Naive thymus-derived CD4-positive, alpha-beta T cell (primary cell): ENCODE data around the gene GNPTAB. TPM values are rescaled to one million over a fixed set of nuclear protein-coding genes. Genes with fewer than 3 reads are reported as not detected.

ENCODE experiments used
- ATAC-seq: fragments of 150-1000 bp; cut with Tn5 transposase; 2 replicates; pipeline ENCODE4 v1.10.0; 2021; ENCODE audit warnings: mild to moderate bottlenecking, moderate library complexity
- CTCF ChIA-PET: fragments of 350-600 bp; sonication (Branson Sonifier 250); formaldehyde crosslinking; loops from one replicate; lab custom pipeline; 2021; ENCODE audit warnings: antibody characterized with exemption; lab: Charles Lee
- POLR2A ChIA-PET: fragments of 350-600 bp; sonication (Branson Sonifier 250); formaldehyde crosslinking; loops from one replicate; lab custom pipeline; 2021; ENCODE audit warnings: antibody characterized with exemption, inconsistent platforms; lab: Charles Lee
- DNase-seq, 9 donors: peaks; one replicate each; pipeline versions ENCODE4 v3.0.0 to v3.0.0-alpha.2; 2020 to 2022; ENCODE audit warnings: mixed read lengths in 1 of 9
- H3K27ac ChIP-seq: one replicate; pipeline ENCODE4 v1.7.0; 2013; ENCODE audit warnings: mild to moderate bottlenecking, low read depth, low read length, moderate library complexity
- H3K27me3 ChIP-seq, 2 donors: one replicate each; pipeline ENCODE4 v1.7.0; 2013; ENCODE audit warnings: low read length in 2 of 2, mild to moderate bottlenecking in 2 of 2, moderate library complexity in 2 of 2; ENCODE audit not compliant: control insufficient read depth in 2 of 2, insufficient read depth in 2 of 2
- H3K36me3 ChIP-seq, 3 experiments: 1 replicate in 2 of 3; 2 replicates in 1 of 3; pipeline ENCODE4 v1.7.0; 2013; ENCODE audit warnings: low read length in 3 of 3, mild to moderate bottlenecking in 3 of 3, moderate library complexity in 1 of 3; ENCODE audit not compliant: insufficient read depth in 3 of 3, control insufficient read depth in 2 of 3
- H3K4me1 ChIP-seq, 2 donors: one replicate each; pipeline ENCODE4 v1.7.0; 2013; ENCODE audit warnings: low read length in 2 of 2, mild to moderate bottlenecking in 2 of 2, moderate library complexity in 1 of 2; ENCODE audit not compliant: control insufficient read depth in 2 of 2, insufficient read depth in 2 of 2
- H3K4me3 ChIP-seq: 2 replicates; pipeline ENCODE4 v1.7.0; 2013; ENCODE audit warnings: mild to moderate bottlenecking, low read length
- H3K9me3 ChIP-seq, 3 experiments: 1 replicate in 2 of 3; 2 replicates in 1 of 3; pipeline ENCODE4 v1.7.0; 2013; ENCODE audit warnings: low read length in 3 of 3; ENCODE audit not compliant: control insufficient read depth in 2 of 3
- H3K27ac Mint-ChIP-seq, 9 donors: one replicate each; pipeline ENCODE4 v1.8.0; 2020 to 2022; ENCODE audit warnings: mixed read lengths in 9 of 9, mild to moderate bottlenecking in 8 of 9, moderate library complexity in 5 of 9, inconsistent platforms in 2 of 9
- H3K27me3 Mint-ChIP-seq, 5 donors: one replicate each; pipeline ENCODE4 v1.8.0; 2021 to 2022; ENCODE audit warnings: mixed read lengths in 5 of 5, mild to moderate bottlenecking in 1 of 5
- H3K36me3 Mint-ChIP-seq, 5 donors: one replicate each; pipeline ENCODE4 v1.8.0; 2020 to 2022; ENCODE audit warnings: mixed read lengths in 5 of 5, mild to moderate bottlenecking in 3 of 5, inconsistent platforms in 1 of 5
- H3K4me1 Mint-ChIP-seq, 7 donors: one replicate each; pipeline ENCODE4 v1.8.0; 2020 to 2022; ENCODE audit warnings: mixed read lengths in 7 of 7, mild to moderate bottlenecking in 3 of 7, inconsistent platforms in 1 of 7
- H3K4me3 Mint-ChIP-seq, 10 donors: one replicate each; pipeline ENCODE4 v1.8.0; 2020 to 2022; ENCODE audit warnings: mild to moderate bottlenecking in 10 of 10, mixed read lengths in 10 of 10, moderate library complexity in 6 of 10, inconsistent platforms in 2 of 10
- H3K9me3 Mint-ChIP-seq, 11 donors: one replicate each; pipeline ENCODE4 v1.8.0; 2020 to 2022; ENCODE audit warnings: mixed read lengths in 11 of 11, mild to moderate bottlenecking in 4 of 11, inconsistent platforms in 1 of 11, moderate library complexity in 1 of 11
- intact Hi-C, 2 donors: fragments of 100-400 bp; cut with micrococcal nuclease; formaldehyde crosslinking; loops; one replicate each; pipeline ENCODE4 v1.15.1; 2023
- polyA plus RNA-seq, 2 donors: library from polyadenylated mRNA; unstranded; fragments of 300-500 nt; fragmentation: Illumina TruSeq; gene quantifications; one replicate each; pipeline ENCODE4 v1.2.3, GENCODE V29; 2021
- total RNA-seq, 6 experiments: library from RNA in 5 of 6; stranded (reverse) in 5 of 6; gene quantifications; 1 replicate in 5 of 6; 2 replicates in 1 of 6; pipeline ENCODE4 v1.2.3 and lab custom pipeline; 2021 to 2026

Gene GNPTAB
- total and polyA plus RNA-seq, 7 experiments from 2014 or later, result 28.2 to 85.1 (median 44.4) TPM

DNA sequence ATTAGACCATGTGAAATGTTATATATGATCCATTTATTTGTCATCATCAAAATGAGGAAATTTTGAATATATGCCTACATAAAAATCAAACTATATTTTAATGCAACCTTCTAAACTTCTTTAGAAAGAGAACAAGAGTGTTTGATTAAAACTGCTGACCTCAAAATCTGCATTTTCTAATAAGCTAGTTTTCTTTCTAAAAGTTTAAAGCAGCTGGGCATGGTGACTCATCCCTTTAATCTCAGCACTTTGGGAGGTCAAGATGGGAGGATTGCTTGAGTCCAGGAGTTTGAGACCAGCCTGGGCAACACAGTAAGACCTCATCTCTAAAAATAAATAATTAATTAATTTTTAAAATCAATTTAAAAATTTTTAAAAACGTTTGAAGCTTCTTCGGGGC lies 36.2 kb downstream of the GNPTAB start:
- DNase-seq, result no peak
- Histone ChIP-seq H3K9me3 (no peaks in the 10 kb centered on the region), H3K27ac (no peak overlapping the region), H3K4me1 (peaks cover 0 to 3% of the 10 kb centered on the region in 2 donors), H3K27me3 (no peaks in the 10 kb centered on the region), H3K4me3 (no peak overlapping the region), H3K36me3 (peaks cover 0 to 4% (median 0%) of the 10 kb centered on the region in 3 experiments)
- CTCF ChIA-PET, result interaction anchor here (5.8 kb wide), 1 partner anchor 35 kb away, joined by 32 read pairs; the partner anchor contains the start of gene GNPTAB
- H3K27ac Mint-ChIP-seq, result no peak overlapping the region
- H3K36me3 Mint-ChIP-seq, result peaks cover 0 to 35% (median 15%) of the 10 kb centered on the region in 5 donors
- H3K4me3 Mint-ChIP-seq, result no peak overlapping the region
- POLR2A ChIA-PET, result interaction anchor here (0.6 kb wide), 1 partner anchor 45 kb away, joined by 3 read pairs; no protein-coding TSS in a partner anchor
- H3K4me1 Mint-ChIP-seq, result peaks cover 17 to 62% (median 32%) of the 10 kb centered on the region in 7 donors
- H3K27me3 Mint-ChIP-seq, result no peaks in the 10 kb centered on the region
- no peak for ATAC-seq
- peaks cover 0 to 1% (median 0%) of the 10 kb centered on the region in 11 donors for H3K9me3 Mint-ChIP-seq
- intact Hi-C loops, result no loop called here

DNA sequence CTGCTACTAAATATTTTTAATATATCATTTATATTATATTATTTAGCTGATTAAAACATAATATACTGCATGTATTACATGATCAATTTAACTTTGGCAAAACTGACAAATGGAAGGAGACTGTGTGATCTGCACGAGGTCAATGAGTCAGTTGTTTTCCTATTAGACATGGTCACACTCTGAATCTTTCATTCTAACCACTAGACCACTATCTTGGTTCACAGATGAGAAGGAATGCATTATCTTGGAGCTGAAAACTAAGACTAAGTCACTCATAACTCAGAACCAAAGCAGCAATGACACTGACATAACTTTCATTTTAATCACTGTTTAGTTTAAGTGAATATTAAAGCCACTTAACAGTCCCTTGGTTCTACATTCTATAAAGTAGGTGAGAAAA lies 37.4 kb downstream of the GNPTAB start:
- Histone ChIP-seq H3K36me3 (peaks cover 0 to 15% (median 3%) of the 10 kb centered on the region in 3 experiments), H3K27me3 (no peaks in the 10 kb centered on the region), H3K4me1 (peaks cover 0 to 3% of the 10 kb centered on the region in 2 donors), H3K9me3 (no peaks in the 10 kb centered on the region), H3K4me3 (no peak overlapping the region), H3K27ac (no peak overlapping the region)
- H3K9me3 Mint-ChIP-seq, result peaks cover 0 to 1% (median 0%) of the 10 kb centered on the region in 11 donors
- no peaks in the 10 kb centered on the region for H3K27me3 Mint-ChIP-seq
- ChIA-PET CTCF (interaction anchor here (0.6 to 5.8 kb wide), 6 partner anchors 25 to 50 kb away, joined by 3 to 32 read pairs (median 5); partner anchors contain the start of gene GNPTAB), POLR2A (interaction anchor here (1.3 to 1.5 kb wide), 2 partner anchors 13 to 37 kb away, joined by 3 to 6 read pairs; partner anchors contain the start of gene GNPTAB)
- ATAC-seq (peak; percentile 38), DNase-seq (no peak)
- H3K27ac Mint-ChIP-seq, result peak overlapping the region in 2 of 9 donors; percentile 2 to 69
- peaks cover 0 to 36% (median 21%) of the 10 kb centered on the region in 5 donors for H3K36me3 Mint-ChIP-seq
- intact Hi-C loops, result loop anchor here in 1 of 2 donors (2.0 kb wide), 1 partner anchor 21 kb away; no protein-coding TSS in a partner anchor
- peak overlapping the region in 1 of 10 donors; percentile 68 for H3K4me3 Mint-ChIP-seq
- H3K4me1 Mint-ChIP-seq, result peaks cover 8 to 51% (median 26%) of the 10 kb centered on the region in 7 donors

DNA sequence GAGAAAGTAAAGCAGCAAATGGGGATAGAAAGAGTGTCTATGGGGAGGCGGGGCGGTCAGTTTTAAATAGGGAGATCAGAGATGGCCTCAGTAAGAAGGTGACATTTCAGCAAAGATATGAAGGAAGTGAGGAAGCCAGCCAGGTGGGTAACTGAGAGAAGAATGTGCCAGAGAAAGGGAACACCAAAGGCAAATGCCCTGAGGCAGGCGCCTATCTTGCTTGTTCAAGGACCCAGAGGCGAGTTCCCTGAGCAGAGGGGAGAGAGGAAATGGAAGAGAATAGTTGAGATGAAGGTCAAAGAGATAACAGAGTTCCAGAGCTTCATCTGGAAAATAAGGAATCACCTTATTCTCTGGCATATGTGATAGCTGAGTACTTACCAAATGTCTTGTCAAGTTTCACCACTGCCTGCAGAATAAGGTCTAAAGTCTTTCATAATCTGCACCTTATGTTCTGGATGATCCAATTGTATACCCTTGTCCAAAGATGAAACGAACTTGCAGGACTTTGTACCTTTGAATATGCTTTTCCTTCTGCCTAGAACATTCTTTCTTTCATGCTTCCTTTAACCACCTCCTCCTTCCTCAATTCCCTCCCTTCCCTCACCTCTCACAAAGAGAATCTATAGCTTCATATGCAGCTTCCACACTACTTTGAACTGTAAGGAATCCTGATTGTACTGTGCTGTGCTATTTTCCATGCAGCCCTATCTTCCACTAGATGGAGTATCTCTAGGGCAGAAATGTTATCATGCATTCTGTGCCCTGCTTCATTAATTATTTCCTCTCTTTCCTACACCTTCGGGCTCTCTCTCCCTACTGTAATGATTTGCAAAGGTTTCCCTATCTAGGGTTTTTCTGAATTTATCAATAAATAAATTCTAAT lies 38.5 kb downstream of the GNPTAB start:
- intact Hi-C loops, result loop anchor here (1.0 to 2.0 kb wide), 4 partner anchors 19 to 39 kb away; partner anchors contain the start of gene GNPTAB (in 1 of the 2)
- H3K4me1 Mint-ChIP-seq, result peaks cover 0 to 42% (median 18%) of the 10 kb centered on the region in 7 donors
- ATAC-seq, result peak; percentile 59

DNA sequence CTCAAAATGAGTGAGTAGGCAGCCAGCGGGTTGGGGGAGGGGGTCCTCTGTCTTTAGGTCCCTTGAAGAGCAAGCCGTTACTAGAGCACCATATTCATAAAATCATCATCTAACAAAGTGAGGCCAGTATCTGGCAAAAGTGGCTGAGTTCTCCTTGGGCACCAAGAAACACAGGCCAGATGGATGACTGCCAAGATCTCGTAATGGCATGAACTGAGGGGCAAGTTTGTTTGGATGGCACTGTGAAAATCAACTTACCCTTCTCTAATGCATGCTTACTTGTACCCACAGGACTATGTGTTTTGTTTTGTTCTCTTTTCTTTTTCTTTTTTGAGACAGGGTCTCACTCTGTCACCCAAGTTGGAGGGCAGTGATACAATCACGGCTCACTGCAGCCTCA lies 41.6 kb downstream of the GNPTAB start:
- ATAC-seq (no peak), DNase-seq (no peak)
- CTCF ChIA-PET, result no interaction called here
- H3K27me3 ChIP-seq, result no peaks in the 10 kb centered on the region
- no peaks in the 10 kb centered on the region for H3K4me1 ChIP-seq
- peaks cover 0 to 3% (median 0%) of the 10 kb centered on the region in 11 donors for H3K9me3 Mint-ChIP-seq
- intact Hi-C loops, result no loop called here
- peak overlapping the region in 4 of 9 donors; percentile 11 to 64 (median 27) for H3K27ac Mint-ChIP-seq
- H3K4me3 ChIP-seq, result no peak overlapping the region
- POLR2A ChIA-PET, result no interaction called here
- H3K36me3 ChIP-seq, result peaks cover 0 to 24% (median 5%) of the 10 kb centered on the region in 3 experiments
- peaks cover 0 to 34% (median 10%) of the 10 kb centered on the region in 7 donors for H3K4me1 Mint-ChIP-seq
- no peak overlapping the region for H3K4me3 Mint-ChIP-seq
- no peaks in the 10 kb centered on the region for H3K9me3 ChIP-seq
- H3K27me3 Mint-ChIP-seq, result no peaks in the 10 kb centered on the region
- peaks cover 4 to 42% (median 21%) of the 10 kb centered on the region in 5 donors for H3K36me3 Mint-ChIP-seq
- H3K27ac ChIP-seq, result no peak overlapping the region

More for the DNA sequence above, 38.5 kb downstream of the GNPTAB start:
- H3K4me3 ChIP-seq, result no peak overlapping the region
- H3K27ac ChIP-seq, result no peak overlapping the region
- ChIA-PET POLR2A (interaction anchor here (1.0 to 1.5 kb wide), 3 partner anchors 9 to 39 kb away, joined by 3 to 6 read pairs (median 3); partner anchors contain the start of gene GNPTAB), CTCF (interaction anchor here (0.6 to 5.8 kb wide), 7 partner anchors 26 to 52 kb away, joined by 3 to 32 read pairs (median 4); partner anchors contain the start of gene GNPTAB)
- H3K9me3 Mint-ChIP-seq, result peaks cover 0 to 3% (median 0%) of the 10 kb centered on the region in 11 donors
- no peak overlapping the region for H3K4me3 Mint-ChIP-seq
- no peaks in the 10 kb centered on the region for H3K27me3 Mint-ChIP-seq
- H3K27me3 ChIP-seq, result no peaks in the 10 kb centered on the region
- peak overlapping the region in 8 of 9 donors; percentile 2 to 75 (median 16) for H3K27ac Mint-ChIP-seq
- DNase-seq, result peak in 5 of 9 donors; percentile 6 to 13 (median 10)
- H3K9me3 ChIP-seq, result no peaks in the 10 kb centered on the region
- peaks cover 0 to 17% (median 5%) of the 10 kb centered on the region in 3 experiments for H3K36me3 ChIP-seq
- H3K4me1 ChIP-seq, result peaks cover 0 to 3% of the 10 kb centered on the region in 2 donors
- H3K36me3 Mint-ChIP-seq, result peaks cover 0 to 31% (median 17%) of the 10 kb centered on the region in 5 donors

DNA sequence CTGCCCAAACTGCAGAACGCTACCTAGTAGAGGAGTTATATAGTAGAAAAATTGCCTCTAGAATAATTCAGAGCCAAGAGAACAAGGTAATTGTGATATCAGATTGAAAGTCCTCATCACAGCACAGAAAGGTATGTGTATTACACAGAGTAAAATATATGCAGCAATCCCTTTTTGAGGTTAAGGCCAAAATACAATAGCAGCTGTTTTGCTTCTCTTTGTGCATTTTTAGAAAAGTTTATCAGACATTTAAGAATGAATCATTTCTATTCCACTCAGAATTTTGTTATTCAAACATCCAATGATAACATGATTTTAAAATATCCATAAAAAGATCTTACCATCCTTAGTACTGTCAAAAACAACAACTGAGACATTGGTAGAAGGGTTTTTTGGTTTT lies 45.1 kb downstream of the GNPTAB start:
- no peak for ATAC-seq
- H3K4me1 Mint-ChIP-seq, result peaks cover 0 to 23% (median 0%) of the 10 kb centered on the region in 7 donors
- no peaks in the 10 kb centered on the region for H3K4me1 ChIP-seq
- H3K27ac Mint-ChIP-seq, result no peak overlapping the region
- intact Hi-C loops, result no loop called here
- H3K27ac ChIP-seq, result no peak overlapping the region
- H3K27me3 ChIP-seq, result no peaks in the 10 kb centered on the region
- H3K9me3 Mint-ChIP-seq, result peaks cover 0 to 2% (median 0%) of the 10 kb centered on the region in 11 donors
- ChIA-PET CTCF (no interaction called here), POLR2A (no interaction called here)
- H3K36me3 Mint-ChIP-seq, result peaks cover 4 to 34% (median 15%) of the 10 kb centered on the region in 5 donors
- H3K4me3 Mint-ChIP-seq, result no peak overlapping the region
- peaks cover 0 to 30% (median 5%) of the 10 kb centered on the region in 3 experiments for H3K36me3 ChIP-seq
- H3K9me3 ChIP-seq, result no peaks in the 10 kb centered on the region
- no peak overlapping the region for H3K4me3 ChIP-seq
- H3K27me3 Mint-ChIP-seq, result no peaks in the 10 kb centered on the region
- no peak for DNase-seq

DNA sequence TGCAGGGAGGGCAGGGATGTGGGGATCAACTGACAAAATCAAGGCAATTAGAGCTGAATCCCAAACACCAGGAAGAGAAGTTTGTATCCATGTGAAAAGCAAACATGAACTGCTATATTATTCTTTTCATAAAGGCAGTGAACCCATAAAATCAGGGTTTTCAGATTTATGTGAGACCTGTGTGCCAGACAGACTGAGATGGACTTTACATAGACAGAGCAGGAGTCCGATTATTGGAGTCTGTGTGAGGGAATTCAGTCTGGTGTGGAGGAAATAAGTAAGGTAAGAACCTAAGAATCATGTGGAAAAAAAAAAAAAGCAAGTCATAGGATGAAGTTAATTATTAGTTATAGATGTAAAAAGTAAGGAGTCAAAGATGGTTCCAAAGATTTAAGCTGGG lies 46.4 kb downstream of the GNPTAB start:
- peaks cover 0 to 36% (median 19%) of the 10 kb centered on the region in 5 donors for H3K36me3 Mint-ChIP-seq
- H3K27me3 Mint-ChIP-seq, result no peaks in the 10 kb centered on the region
- H3K27ac ChIP-seq, result no peak overlapping the region
- peaks cover 0 to 2% (median 0%) of the 10 kb centered on the region in 11 donors for H3K9me3 Mint-ChIP-seq
- DNase-seq, result no peak
- intact Hi-C loops, result no loop called here
- no peak for ATAC-seq
- H3K4me1 ChIP-seq, result no peaks in the 10 kb centered on the region
- H3K36me3 ChIP-seq, result peaks cover 3 to 32% (median 5%) of the 10 kb centered on the region in 3 experiments
- no peaks in the 10 kb centered on the region for H3K9me3 ChIP-seq
- no peaks in the 10 kb centered on the region for H3K27me3 ChIP-seq
- no peak overlapping the region for H3K4me3 ChIP-seq
- CTCF ChIA-PET, result interaction anchor here (0.6 to 1.4 kb wide), 3 partner anchors 10 to 76 kb away, joined by 3 to 4 read pairs (median 3); no protein-coding TSS in a partner anchor
- no peak overlapping the region for H3K27ac Mint-ChIP-seq
- H3K4me1 Mint-ChIP-seq, result peaks cover 0 to 26% (median 0%) of the 10 kb centered on the region in 7 donors
- POLR2A ChIA-PET, result no interaction called here
- H3K4me3 Mint-ChIP-seq, result no peak overlapping the region
